Fibroblast of skin of left biceps (primary cell): ENCODE data around the gene UBALD1.
"Not testable (repeated sequence)": the region's sequence is repeated elsewhere in the genome, so short reads cannot be mapped to it uniquely, and the experiment has no call there.

Experiments
- DNase-seq, 2 experiments: peaks; one replicate each; pipeline ENCODE4 v3.0.0-alpha.2; 2013; ENCODE audit warnings: low read depth in 2 of 2

UBALD1 gene

DNA sequence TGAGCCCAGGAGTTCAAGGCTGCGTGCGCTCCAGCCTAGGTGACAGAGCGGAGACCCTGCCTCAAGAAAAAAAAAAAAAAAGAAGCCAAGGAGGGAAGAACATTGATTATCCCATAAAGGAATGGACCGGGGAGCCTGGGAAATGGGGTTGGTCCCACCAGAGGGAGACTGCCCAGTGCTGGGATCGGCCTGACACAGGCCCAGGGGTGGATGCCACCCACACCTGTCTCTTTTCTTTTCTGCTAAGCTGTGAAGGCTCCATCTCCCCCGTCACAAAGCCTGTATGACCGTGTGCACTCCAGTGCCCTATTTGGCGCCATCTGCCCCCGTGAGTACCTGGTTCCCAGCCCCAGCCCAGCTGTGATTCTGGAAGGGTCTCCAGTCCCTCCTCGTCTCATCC, 15.7 kb downstream of the UBALD1 start:
- DNase-seq = no peak

DNA sequence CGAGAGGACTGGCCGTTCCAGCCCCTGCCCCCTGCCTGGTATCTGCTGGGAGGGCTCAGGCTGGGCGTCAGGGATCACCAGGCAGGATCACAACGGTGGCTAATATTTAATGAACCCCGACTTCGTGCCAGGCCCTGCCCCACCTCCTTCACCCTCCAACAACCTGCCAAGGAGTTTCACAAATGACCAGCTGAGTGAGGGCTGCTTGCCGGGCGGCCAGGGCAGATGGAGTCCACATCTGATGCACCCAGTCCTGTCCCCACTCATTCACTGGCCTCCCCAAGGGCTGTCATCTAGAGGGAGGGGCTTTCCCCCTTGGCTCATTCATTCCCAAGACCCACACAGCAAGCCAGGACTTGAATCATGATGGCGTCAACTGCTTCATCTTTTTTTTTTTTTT, 17.5 kb downstream of the UBALD1 start:
- no peak for DNase-seq

- no peak for DNase-seq
These were observed 20.0 kb downstream of the UBALD1 start for GRCh38 chr16:4594433-4595410.

- DNase-seq = no peak
These were observed 21.6 kb downstream of the UBALD1 start for GRCh38 chr16:4593086-4593485.

DNA sequence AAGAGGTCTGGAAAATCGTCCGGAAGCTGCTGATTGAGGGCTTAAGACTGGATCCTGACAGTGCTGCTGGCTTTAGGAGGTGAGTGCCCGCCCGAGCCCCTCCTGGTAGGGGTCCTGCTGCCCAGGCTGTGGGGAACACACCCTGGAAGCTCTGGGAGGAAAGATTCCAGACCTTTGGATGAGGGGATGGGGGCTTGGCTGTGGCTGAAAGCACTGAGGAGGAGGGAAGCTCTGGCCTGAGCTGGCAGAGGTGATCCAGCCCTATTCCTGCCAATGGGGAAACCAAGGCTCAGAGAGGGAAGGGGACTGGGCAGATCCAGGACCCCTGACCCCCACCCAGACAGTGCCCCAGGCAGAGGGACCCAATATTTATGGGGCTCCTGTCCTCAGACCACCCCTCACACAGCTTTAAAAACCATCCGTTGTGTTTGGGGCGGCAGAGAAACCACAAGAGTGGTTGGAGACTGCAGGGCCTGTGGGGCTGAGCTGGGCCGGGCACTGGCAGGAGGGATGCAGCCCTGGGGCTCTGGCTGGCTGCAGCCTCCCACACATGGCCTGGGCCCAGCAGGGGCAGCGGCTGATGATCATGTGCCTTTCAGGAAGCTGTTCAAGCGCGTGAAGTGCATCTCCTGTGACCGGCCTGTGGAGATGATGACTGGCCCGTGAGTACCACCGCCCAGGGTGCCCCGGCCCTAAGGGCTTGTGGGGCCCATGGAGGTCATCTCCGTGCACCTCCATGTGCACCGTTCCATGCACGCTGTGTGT, 22.8 kb downstream of the UBALD1 start:
- no peak for DNase-seq

DNA sequence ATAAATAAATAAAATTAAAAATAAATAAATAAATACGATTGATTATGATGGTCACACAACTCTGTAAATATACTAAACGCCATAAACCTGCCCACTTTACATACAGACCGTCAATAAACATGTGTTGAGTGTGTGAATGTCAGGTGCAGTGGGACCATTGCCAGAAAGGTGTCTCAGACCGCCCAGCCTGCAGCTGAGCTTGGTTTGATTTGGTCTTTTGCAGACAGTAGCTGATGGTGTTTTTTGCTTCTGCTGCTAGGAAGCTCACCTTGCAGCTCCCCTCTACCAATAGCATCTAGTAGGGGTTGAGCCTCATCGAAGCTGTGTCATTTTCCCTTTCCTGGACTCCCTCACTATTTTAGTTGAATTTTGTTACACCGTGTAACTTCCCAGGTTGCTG, 23.5 kb downstream of the UBALD1 start:
- no peak for DNase-seq

DNA sequence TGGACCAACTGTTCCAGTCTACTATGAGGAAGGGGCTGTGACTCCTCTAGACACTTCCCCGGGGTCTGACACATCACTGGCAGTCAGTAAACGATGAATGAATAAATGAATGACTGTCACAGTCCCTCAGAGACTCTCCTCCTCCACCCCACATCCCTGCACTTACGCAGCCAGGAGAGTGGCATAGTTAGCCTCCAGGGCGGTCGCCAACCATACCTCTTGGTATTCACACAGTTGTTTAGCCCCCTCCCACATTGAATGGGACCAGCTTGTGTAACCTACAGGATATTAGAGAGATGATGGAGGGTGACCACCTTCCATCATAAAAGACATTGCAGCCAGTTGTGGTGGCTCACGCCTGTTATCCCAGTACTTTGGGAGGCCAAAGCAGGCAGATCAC, 25.7 kb downstream of the UBALD1 start:
- DNase-seq = no peak

DNA sequence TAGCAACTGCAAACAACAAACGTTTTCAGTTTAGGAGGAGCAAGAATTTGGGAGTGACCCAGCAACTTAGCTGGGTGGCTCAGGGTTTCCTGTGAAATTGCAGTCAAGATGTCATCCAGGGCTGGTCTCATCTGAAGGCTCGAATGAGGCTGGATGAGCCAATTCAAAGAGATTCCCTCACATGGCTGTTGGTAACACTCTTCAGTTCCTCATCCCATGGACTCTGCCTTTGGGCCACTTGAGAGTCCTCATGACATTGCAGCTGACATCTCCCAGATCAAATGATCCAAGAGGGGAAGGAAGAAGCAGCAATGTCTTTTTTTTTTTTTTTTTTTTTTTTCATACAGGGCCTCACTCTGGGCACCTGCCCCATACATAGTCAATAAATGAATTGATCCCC, 26.3 kb downstream of the UBALD1 start:
- no peak for DNase-seq

- DNase-seq = no peak
These were observed 28.4 kb downstream of the UBALD1 start for GRCh38 chr16:4586291-4586690.

- DNase-seq = no peak
These were observed 30.8 kb downstream of the UBALD1 start for GRCh38 chr16:4583906-4584305.

GRCh38 chr16:4580250-4580649, 34.4 kb downstream of the UBALD1 start:
- no peak for DNase-seq

DNA sequence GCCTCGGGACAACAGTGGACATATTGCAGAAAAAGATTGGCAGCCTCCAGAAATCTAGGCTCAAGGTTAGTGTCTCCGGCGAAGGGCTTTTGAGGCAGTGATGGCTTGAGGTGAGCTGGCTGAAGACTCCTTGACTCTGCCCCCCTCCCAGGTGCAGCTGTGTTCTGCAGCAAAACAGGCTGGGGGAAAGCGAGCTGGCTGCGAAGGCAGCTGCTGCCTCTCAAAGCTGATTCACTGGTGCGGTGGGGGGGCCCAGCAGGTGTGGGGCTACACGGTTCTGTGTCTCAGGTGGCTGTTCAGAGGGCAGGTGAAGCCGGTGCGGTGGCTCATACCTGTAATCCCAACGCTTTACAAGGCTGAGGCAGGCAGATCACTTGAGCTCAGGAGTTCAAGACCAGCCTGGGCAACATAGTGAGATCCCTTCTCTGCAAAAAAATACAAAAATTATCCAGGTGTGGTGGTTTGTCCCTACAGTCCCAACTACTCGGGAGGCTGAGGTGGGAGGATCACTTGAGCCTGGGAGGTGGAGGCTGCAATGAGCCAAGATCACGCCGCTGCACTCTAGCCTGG, 35.6 kb downstream of the UBALD1 start:
- no peak for DNase-seq

DNA sequence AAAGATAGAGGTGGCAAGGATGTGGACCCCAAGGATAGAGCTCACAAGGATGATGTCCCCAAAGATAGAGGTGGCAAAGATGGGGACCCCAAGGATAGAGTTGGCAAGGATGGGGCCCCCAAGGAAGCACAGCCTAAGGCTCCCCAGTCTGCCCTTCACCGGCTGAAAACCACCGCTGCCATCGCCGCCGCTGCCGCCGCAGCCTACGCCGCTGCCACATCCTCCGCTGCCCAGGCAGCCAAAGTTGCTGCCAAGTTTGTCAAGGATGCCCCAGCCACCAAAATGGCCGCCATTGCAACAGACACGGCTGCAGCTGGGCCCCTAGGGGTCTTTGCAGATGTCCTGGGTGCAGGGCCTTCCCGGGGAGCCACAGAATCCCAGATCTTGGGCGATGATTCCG, 38.7 kb downstream of the UBALD1 start:
- DNase-seq = no peak

GRCh38 chr16:4574919-4575705, 39.6 kb downstream of the UBALD1 start:
- no peak for DNase-seq

DNA sequence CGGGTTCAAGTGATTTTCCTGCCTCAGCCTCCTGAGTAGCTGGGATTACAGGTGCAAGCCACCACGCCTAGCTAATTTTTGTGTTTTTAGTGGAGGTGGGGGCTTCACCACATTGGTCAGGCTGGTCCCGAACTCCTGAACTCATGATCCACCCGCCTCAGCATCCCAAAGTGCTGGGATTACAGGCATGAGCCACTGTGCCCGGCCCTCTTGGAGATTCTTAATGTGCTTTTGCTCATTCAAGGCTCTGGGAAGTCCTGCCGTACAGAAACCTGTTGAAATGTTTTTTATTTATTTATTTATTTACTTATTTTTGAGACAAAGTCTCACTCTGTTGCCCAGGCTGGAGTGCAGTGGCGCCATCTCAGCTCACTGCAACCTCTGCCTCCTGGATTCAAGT, 40.8 kb downstream of the UBALD1 start:
- not testable (repeated sequence) for DNase-seq

- no peak for DNase-seq
These were observed 42.0 kb downstream of the UBALD1 start for GRCh38 chr16:4572715-4573114.

DNA sequence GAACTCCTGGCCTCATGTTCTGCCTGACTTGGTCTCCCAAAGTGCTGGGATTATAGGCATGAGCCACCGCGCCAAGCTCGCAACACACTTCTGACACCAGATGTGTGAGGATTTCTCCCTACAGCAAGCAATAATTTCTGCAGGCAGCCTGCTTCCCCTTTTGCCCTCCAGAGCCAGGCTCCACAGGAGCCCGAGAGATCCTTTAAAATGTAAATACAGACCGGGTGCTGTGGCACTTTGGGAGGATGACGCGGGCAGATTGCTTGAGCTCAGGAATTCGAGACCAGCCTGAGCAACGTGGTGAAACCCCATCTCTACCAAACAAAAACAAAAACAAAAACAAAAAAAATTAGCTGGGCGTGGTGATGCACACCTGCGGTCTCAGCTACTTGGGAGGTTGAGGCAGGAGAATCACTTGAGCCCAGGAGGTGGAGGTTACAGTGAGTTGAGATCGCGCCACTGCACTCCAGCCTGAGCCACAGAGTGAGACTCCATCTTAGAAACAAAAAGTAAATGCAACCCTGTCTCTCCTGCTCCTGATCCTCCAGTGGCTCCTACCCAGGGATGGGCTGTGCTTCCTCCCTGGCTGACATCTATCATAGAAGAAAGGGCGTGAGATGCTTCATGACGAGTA, 43.9 kb downstream of the UBALD1 start:
- no peak for DNase-seq

DNA sequence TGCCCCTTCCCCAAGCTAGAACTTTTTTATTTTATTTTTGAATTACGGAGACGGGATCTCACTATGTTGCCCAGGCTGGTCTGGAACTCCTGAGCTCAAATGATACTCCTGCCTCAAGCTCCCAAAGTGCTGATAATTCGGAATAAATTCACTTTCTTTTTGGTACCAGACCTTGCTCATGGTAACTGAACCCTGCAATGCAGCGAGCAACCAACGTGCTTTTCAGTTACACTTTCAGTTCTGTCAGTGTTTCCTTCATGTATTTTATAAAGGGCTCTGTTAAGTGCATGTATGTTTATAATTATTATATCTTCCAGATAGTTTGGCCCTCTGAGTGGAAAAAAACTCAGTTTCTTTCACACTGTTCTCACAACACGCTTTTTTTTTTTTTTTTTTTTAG, 44.6 kb downstream of the UBALD1 start:
- no peak for DNase-seq

GRCh38 chr16:4566144-4566543, 48.5 kb downstream of the UBALD1 start:
- DNase-seq = no peak

DNA sequence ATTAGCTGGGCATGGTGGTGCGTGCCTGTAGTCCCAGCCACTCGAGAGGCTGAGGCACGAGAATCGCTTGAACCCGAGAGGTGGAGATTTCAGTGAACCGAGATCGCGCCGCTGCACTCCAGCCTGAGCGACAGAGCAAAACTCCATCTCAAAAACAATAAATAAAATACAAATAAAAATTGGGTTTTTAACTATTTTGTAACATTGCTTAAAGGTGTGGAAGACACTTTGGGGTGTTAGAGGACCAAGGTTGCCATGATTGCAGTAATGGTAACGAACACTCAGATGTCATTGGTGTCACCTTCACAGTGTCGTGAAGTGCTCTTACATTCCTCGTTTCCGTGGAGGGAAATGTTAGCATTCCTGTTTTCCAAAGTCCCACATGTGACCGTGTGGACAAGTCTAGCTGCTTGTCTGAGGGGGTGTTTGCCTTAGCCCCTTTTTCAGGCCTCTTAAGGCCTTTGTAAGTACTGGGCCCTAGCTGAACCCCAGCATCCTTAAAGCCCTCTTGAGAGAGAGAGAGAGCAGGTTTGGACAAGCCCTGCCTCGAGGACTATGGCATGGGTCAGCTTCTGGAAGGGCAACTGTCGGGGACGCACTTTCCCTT, 49.9 kb downstream of the UBALD1 start:
- no peak for DNase-seq

- no peak for DNase-seq
These were observed 53.1 kb downstream of the UBALD1 start for GRCh38 chr16:4561596-4561995.
